Measurements from ENCODE around the gene HAAO. TPM values are rescaled to one million over a fixed set of nuclear protein-coding genes. Genes with fewer than 3 reads are reported as not detected.

Gene HAAO
- total and polyA plus RNA-seq, 11 donors: 1.3 to 10.6 (median 2.2) TPM

- intact Hi-C loops (cut with DNase I): loop anchor here in 1 of 10 donors (10.0 kb wide), 1 partner anchor 83 kb away; no protein-coding TSS in a partner anchor
- no peaks in the 10 kb centered on the region for H3K9me3 ChIP-seq
- peaks cover 0 to 30% (median 16%) of the 10 kb centered on the region in 12 donors for H3K4me1 ChIP-seq
- no peak overlapping the region for H3K27ac ChIP-seq
- no peak for DNase-seq
- ATAC-seq: no peak
- WGBS, 4 donors: 79 to 94% (median 91%) methylated on average over 4 of the region's 4 CpGs
- no peaks in the 10 kb centered on the region for H3K27me3 ChIP-seq
- TF ChIP-seq POLR2A (IDR thresholded peaks at IDR 0.05) (no peak), CTCF (IDR thresholded peaks at IDR 0.05) (no peak)
- peaks cover 0 to 3% (median 0%) of the 10 kb centered on the region in 9 donors for H3K36me3 ChIP-seq
- no peak overlapping the region for H3K4me3 ChIP-seq
Observed at GRCh38 chr2:42757981-42758740, 34.2 kb downstream of the HAAO start.

- H3K9me3 ChIP-seq: no peaks in the 10 kb centered on the region
- H3K27ac ChIP-seq: no peak overlapping the region
- H3K4me3 ChIP-seq: no peak overlapping the region
- TF ChIP-seq CTCF (IDR thresholded peaks at IDR 0.05) (no peak), POLR2A (IDR thresholded peaks at IDR 0.05) (no peak)
- DNase-seq (no peak), ATAC-seq (no peak)
- H3K27me3 ChIP-seq: no peaks in the 10 kb centered on the region
- 76 to 93% (median 81%) methylated on average over 6 of the region's 6 CpGs for WGBS, 4 donors
- intact Hi-C loops (cut with DNase I): loop anchor here in 1 of 10 donors (10.0 kb wide), 1 partner anchor 82 kb away; no protein-coding TSS in a partner anchor
- peaks cover 0 to 3% (median 0%) of the 10 kb centered on the region in 9 donors for H3K36me3 ChIP-seq
- H3K4me1 ChIP-seq: peaks cover 0 to 39% (median 16%) of the 10 kb centered on the region in 12 donors
Observed at GRCh38 chr2:42756966-42757513, 35.3 kb downstream of the HAAO start.

DNA sequence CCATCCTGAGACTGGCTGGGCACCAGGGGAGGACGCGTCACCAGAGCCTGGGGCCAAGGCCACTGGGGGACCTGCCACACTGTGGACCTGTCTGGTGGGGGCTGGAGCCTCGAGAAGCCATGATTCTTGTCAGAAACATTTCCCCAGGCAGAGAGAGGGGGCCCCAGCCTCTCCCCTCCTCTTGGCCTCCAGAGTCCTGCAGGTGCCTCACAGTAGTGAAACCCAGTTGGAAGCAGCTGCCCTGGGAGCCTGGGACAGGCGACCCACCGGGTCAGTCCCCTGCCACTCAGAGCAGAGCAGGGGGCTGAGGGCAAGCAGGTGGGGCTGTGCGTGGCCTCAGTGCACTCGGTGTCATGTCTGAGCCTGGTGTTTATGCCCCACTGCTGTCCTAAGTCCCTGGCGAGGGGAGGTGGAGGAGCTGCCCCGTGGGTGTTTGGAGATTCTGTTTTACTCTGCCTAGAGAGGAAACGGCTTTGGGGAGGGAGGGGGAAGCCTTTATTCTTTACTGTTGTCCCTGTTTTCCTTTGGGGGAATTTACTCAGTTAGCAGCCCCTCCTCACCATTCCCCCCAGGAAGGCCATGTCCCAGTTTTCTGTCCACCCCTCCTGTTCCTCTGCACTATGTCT, 36.1 kb downstream of the HAAO start:
- no peak for DNase-seq
- ATAC-seq: no peak
- Histone ChIP-seq H3K4me1 (peaks cover 0 to 46% (median 16%) of the 10 kb centered on the region in 12 donors), H3K4me3 (no peak overlapping the region), H3K27ac (no peak overlapping the region), H3K27me3 (no peaks in the 10 kb centered on the region), H3K36me3 (peaks cover 0 to 3% (median 0%) of the 10 kb centered on the region in 9 donors), H3K9me3 (no peaks in the 10 kb centered on the region)
- intact Hi-C loops (cut with DNase I): loop anchor here in 1 of 10 donors (10.0 kb wide), 1 partner anchor 81 kb away; no protein-coding TSS in a partner anchor
- WGBS, 4 donors: 80 to 89% (median 85%) methylated on average over 9 to 10 of the region's 10 CpGs
- TF ChIP-seq POLR2A (IDR thresholded peaks at IDR 0.05) (no peak), CTCF (IDR thresholded peaks at IDR 0.05) (no peak)
